GM18507 (cell line): ENCODE measurements around the gene SLC27A1.
A peak's percentile ranks its signal among the peaks of the same experiment; 100 is the strongest.

Experiments
- DNase-seq: peaks from one replicate; pipeline ENCODE4 v3.0.0; 2011; ENCODE audit warnings: low read depth; ENCODE audit not compliant: insufficient read length; ENCODE audit errors: extremely low spot score
- FAIRE-seq: peaks from 2 replicates; lab custom pipeline; 2011; peaks lifted over from hg19 to GRCh38; lab: Jason Lieb, UNC

SLC27A1 gene

DNA sequence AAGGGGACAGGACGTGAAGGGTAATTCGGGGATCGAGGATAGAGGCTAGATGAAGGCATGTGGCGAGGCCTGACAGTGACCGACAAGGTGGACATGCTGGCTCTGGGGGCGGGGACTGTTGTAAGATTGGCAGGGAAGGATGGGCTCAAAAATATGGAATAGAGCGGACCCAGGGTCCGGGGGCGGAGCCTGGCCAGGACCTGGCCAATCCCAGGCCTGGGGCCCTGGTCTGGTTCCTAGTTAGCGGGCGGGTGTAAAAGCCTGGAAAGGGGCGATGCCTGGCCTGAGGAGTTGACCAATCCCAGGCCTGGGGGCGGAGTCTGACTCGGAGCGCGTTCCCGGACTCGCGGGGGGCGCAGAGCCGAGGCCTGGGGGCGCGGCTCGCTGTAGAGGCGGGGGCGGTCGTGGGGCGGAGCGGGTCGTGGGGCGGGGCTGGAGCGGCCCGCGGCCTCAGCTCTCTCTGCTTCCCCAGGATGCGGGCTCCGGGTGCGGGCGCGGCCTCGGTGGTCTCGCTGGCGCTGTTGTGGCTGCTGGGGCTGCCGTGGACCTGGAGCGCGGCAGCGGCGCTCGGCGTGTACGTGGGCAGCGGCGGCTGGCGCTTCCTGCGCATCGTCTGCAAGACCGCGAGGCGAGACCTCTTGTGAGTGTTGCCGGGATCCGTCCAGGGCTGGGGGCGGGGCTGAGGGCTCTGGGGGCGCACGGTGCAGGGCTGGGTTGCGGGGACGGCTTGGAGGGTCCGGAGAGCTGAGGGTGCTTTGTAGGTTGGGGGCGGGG is at the start of gene SLC27A1:
TSS of gene SLC27A1 (plus strand) at position 457 of the 774 bp plus-strand sequence. CDS start at position 474, 17 bp downstream.
- FAIRE-seq, result peak; percentile 94
- peak; percentile 84 for DNase-seq

DNA sequence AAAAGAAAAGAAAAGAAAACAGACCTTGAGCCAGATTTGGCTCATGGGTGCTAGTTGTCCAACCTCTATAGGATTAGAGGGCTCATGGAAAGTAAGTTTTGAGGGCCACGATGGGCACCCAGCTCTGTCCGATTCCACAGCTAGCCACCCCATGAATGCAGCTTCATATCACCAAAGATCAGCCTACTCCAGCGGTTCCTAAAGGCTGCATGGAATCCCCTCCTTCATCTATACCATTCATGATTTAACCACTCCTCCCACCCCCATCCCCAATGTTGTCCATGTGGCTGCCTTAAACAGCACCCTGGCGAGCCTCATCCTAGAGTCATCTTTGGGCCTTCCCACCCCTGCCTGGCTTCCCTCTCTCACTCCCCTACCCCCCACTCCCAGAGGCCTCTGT is 48.4 kb upstream of the SLC27A1 start:
- DNase-seq, result no peak
- no peak for FAIRE-seq

DNA sequence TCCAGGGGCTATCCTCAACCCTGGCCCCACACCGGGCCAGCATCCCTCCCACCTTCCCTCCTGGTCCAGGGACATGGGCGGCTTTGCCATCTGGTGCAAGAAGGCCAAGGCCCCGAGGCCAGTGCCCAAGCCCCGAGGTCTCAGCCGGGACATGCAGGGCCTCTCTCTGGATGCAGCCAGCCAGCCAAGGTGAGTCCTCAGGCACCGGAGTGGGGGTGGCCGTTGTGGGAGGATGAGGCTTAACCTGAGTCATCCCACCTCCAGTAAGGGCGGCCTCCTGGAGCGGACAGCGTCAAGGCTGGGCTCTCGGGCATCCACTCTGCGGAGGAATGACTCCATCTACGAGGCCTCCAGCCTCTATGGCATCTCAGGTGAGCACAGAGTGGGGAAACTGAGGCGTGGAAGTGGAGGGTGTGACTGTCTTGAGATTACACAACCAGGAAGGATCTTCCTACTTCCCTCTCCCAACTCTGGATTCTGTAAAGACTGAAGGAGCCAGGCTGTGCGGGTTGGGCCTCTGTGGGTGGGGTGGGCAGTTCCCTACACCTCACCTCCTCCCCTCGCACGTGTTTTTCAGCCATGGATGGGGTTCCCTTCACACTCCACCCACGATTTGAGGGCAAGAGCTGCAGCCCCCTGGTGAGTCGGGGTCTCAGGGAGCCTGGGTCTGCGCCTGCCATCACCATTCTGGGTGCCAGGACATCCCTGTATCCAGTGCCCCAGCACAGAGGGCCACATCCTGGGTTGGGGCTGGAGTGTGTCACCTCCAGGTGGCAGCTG is 46.7 kb upstream of the SLC27A1 start:
- no peak for DNase-seq
- FAIRE-seq, result no peak

DNA sequence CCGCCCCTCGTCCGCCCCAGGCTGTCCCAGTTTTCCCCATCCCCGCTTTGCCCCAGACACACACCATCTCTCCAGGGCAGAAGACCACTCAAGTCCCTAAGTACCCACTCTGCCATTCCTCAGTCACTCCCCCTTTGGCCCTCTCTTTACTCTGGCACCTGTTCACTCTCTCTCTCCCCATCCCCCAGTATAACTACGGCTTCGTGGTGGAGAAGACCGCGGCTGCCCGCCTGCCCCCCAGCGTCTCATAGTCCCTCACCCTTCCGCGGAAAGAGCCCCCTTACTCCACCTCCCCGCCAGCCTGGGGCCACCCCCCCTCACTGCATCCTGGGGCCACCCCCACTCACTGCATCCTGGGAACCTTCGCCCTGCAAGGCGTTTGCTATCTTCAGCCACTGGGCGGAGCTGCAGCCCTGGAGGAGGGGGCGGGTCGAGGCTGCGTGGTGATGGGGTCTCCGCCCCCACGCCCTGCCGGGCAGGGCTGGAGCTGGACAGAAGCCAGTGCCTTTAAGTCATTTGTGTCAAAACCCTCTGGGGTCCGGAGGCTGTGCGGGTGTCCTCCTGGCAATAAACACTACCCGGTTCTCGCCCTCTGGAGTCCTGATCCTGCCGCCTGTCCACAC is 45.5 kb upstream of the SLC27A1 start:
- FAIRE-seq, result peak; percentile 38
- DNase-seq, result no peak

DNA sequence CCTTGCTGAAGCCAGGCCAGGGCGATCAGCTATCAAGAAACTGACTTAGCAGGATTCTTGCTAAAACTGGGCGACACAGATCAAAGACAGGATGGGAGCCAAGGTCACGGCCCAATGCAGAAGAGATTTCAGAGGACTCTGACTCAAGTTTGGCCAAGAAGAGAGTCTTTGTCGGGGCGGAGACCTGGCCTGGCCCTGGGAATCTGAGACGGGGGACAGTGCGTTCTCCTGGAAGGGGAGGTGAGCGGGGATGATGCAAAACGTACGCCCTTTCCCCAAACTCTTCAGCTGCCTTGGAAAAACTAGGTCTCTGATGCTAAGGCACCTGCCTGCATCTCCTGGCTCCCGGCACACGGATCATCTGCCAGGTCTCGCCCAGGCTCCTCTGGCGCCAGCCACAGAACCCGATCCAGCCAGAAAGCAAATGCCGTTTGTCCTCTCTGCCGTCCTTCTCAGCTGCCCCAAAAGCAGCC is 40.6 kb upstream of the SLC27A1 start:
- FAIRE-seq (no peak), DNase-seq (no peak)

DNA sequence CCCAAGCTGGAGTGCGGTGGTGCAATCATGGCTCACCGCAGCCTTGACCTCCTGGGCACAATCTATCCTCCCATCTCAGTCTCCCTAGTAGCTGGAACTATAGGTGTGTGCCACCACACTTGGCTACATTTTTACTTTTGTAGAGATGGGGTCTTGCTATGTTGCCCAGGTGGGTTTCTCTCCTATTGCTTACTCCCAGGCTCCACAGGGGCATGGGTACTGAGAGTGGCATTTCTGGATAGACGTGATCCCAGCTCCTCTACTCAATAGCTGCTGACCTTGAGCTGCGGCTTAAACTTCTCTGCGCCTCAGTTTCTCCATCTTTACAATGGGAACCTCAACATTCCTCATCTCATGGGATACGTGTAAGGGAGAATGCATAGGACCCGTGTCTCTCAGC is 38.9 kb upstream of the SLC27A1 start:
- DNase-seq, result no peak
- FAIRE-seq, result no peak

DNA sequence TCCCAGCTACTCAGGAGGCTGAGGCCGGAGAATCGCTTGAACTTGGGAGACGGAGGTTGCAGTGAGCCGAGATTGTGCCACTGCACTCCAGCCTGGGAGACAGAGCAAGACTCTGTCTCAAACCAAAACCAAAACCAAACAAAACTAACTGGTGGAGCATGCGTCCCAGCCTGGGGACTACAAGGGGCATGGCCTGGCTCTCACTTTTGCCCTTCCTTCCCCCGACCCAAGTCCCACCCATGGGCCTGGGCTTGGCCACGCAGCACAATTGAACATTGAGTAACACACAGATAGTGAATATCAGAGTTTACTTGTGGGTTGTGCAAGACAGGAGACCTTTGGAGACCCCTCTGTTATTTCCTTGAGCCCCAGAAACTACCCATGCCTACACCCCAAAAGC is 35.1 kb upstream of the SLC27A1 start:
- DNase-seq (no peak), FAIRE-seq (no peak)

DNA sequence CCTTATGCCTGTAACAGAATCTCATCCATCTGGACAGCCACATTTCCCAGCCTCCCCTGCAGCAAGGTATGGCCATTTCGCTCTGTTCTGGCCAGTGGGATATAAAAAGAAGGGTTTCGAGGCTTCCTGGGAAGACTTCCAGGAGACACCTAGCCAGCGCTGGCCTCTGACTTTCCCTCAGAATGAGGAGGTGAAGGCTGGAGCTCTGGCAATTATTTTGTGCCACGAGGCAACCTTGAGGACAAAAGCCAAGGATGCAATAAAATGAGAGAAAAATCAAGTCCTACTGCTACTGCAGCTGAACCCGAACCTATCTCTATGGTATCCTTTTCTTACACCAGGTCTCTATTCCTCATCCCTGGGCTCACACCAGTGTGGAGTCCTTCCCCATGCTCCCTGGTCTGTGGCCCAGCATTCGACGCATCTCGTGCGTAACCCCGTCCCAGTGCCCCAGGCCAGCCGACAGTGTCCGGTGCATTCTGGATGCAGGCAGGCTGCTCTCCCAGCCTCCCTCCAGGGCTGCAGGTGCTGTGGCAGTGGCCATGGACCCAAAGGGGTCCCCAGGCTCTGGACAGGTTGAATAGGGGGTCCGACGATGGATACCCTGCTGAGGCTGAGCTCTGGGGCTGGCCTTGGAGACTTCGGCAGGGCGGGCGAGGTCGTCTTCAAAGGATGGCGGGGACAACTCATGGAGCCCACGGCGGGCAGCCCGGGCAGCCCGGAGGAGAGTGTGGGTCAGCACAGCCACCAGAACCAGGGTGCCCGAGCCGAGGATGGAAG is 34.0 kb upstream of the SLC27A1 start:
- DNase-seq (no peak), FAIRE-seq (no peak)

DNA sequence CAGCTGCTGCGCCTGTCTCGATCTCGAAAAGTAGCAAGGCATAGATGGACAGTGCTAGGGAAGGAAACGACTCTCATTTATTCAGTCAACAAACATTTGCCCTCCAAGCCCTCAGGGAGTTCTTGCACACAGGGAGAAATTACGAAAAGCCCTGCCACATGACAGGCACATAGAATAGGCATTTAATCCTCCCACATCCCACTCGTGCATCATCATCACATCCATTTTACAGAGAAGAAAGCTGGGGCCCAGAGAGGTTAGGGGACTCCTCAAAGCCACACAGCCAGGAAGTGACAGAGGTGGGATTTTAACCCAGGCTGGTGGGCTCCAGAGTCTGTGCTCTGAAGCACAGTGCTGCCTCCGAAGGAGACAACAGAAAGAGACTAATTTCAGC is 33.5 kb upstream of the SLC27A1 start:
- DNase-seq (no peak), FAIRE-seq (no peak)

DNA sequence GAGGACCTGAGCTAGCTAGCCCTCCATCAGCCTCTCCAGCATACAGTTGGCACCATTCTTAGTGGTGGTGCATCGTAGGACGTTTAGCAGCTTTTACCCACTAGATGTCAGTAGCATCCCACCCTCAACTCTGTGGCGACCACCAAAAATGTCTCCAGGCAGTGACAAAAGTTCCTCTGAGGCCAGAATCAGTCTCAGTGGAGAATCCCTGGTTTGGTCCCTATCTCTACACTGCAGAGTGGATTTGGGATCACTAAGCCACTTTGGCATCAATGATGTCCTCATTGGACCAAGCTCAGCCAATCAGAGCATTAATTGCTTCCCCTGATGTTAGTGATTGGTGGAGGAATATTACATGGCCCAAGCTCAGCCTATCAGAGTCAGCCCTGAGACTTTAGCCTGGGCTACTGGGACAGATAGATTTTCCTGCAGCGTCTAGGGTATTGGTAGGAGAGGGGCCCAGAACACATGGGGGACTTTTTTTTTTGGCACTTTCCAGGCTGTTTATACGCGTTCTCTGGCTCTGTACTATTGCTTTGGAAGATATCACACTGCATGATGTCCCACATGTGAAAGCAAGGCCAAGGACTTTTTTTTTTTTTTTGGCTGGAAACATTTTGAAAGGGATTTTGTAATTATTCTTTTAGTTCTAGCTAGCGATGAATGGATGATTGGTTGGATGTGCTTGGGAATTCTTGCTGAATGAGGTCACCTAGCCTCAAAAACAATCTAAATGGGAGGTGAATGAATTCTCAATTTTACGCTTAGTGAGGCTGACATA is 28.9 kb upstream of the SLC27A1 start:
- DNase-seq (no peak), FAIRE-seq (no peak)

DNA sequence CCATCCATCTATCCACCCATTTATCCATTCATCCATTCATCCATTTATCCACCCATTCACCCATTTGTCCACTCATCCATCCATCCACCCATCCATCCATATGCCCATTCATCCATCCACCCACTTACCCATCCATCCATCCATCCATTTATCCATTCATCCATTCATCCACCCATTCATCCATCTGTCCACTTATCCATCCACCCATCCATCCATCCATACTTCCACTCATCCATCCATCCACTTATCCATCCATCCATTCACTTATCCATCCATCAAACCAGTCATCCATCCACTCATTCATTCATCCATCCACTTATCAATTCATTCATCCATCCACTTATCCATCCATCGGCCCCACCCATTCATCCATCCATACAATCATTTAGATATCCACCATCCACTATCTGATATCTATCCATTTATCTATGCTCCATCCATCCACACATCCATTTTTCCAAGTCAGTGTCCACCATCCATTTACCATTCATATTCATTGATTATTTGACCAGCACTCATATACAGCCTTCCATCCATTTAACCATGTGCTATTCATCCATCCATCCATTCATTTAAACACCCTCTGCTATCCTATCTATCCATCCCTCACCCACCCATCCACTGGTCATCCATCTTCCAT is 24.7 kb upstream of the SLC27A1 start:
- no peak for FAIRE-seq
- DNase-seq, result no peak

DNA sequence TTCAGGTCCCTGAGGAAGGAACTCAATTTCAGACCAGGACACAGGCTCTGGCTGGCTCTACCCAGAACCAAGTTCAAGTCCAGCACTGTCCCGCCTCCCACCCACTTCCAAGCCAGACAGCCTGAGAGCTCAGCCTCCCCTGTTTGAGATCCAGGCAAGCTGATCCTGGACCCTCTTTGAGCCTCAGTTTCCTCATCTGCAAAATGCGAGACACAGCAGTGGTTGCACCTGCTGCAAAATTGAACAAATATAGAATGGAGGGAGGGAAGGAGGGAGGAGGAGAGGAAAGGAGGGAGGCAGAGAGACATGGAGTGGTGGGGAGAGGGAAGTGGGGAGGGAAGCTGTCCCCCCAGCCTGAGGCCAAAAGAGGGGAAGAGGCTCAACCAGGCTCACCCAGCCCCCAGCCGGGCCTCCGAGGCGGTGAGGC is 22.6 kb upstream of the SLC27A1 start:
- DNase-seq, result no peak

DNA sequence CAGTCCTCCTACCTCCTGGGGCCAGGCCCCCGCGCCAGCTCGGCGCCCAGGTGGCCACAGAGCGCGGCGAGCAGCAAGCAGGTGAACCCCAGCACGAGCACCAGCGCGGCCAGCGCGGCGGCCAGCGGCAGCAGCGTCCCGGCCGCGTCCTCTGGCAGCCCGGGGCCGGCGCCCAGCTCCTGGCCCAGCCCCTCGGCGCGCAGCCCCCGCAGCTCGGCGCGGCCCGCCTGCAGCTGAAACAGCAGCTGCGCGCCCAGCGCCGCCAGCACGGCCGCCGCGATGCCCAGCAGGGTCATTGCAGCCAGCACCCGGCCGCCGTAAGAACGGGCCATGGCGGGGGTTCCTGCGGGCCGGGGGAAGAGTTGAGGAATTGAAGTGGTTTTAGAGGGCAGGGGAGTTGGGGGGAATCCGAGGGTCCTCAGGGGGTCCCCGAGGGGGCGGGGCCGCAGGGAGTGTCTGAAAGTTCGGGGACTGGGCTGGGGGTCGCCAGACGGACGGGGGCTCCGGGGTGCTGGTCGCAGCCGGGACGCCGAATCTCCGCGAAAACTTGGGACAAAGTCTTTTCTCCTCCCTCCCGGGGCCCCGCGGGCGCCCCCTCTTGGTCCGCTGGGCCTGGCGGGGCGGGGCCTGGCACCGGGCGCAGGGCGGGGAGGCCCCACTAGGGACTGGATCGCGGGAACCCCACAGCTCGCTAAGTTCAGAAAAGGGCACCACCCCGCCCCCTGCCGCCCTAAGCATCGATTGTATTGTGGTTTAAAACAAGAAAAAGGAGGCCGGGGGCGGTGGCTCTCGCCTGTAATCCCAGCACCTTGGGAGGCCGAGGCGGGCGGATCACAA is 22.0 kb upstream of the SLC27A1 start, which contains the start of gene TMEM221:
TSS of gene TMEM221 (minus strand) at position 538 of the 837 bp plus-strand sequence. CDS start at position 332, 206 bp downstream.
- DNase-seq, result no peak

More for the DNA sequence above, 22.6 kb upstream of the SLC27A1 start:
- FAIRE-seq, result no peak

DNA sequence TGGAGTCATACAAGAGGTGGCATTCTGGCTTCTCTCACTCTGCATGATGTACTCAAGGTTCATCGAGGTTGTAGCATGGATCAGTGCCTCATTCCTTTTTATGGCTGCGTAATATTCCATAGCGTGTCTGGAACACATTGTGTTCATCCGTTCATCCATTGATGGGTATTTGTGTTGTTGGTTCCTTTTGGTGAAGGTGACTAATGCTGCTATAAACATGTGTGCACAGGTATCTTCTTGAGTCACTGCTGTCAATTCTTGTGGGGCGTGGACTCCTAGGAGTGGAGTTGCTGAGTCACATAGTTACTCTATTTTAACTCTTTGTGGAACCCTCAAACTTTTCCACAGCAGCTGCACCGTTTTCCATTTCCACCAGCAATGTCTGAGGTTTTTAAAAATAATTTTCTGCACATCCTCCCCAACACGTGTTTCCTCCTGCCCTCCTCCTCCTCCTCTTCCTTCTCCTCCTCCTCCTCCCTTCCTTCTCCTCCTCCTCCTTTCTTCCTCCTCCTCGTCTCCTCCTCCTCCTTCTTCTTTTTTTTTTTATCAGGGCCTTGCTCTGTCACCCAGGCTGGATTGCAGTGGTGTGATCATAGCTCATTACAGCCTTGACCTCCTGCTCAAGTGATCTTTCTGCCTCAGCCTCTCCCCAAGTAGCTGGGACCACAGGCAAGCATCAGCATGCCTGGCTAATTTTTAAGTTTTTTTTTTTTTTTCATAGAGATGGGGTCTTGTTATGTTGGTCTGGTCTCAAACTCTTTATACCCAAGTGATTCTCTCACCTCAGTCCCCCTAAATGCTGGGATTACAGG is 19.9 kb upstream of the SLC27A1 start:
- peak; percentile 77 for FAIRE-seq
- no peak for DNase-seq

More for the DNA sequence above, 22.0 kb upstream of the SLC27A1 start, which contains the start of gene TMEM221:
- FAIRE-seq, result no peak

DNA sequence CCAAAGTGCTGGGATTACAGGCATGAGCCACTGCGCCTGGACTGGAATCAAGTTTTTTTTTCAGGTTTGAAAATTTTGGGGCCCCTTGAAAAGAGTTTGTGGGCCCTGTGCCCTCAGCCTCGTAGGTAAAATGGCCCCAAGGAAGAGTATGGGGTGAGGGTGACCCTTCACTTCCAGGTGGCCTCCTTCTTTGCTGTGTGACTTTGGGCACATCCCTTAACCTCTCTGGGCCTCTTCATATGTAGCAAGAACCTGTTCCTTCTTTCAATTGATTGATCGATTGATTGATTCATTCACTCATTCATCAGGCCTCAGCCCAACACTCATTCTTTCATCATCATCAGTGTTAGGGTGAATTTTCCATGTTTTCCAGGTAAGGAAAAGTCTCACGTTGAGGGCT is 18.5 kb upstream of the SLC27A1 start:
- no peak for DNase-seq
- FAIRE-seq, result no peak

DNA sequence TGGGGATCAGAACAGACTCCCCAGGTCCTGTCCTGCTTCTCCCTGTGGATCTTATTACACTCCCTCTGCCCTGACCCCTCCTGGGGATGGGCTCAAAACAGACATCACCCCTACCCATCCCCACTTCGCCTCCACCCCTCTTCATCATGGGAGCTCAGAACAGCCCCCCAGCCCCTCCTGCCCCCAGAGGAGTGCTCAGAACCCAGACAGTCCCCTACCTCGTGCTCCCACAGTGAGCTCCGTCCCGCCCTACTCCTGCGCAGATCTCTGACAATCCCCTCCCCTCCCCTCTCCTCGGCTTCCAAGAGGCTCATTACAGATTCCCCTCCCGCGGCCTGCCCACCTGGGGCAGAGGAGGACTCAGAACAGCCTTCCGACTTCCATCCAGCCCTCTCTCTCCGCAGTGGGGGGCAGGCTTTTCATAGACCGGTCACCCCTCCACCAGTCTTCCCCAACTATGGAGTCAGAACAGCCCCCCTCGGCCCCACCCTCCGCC is 15.7 kb upstream of the SLC27A1 start:
- DNase-seq (no peak), FAIRE-seq (no peak)
